C4-2B (cell line): ENCODE data around the gene IL20RB.

Experiments
- ZFX ChIP-seq: fragments of 450-650 bp; IDR thresholded peaks from 2 replicates; pipeline ENCODE4 v1.6.1; 2017
- TF ChIP-seq, protein P1 (sequence below): fragments of 450-650 bp; conservative IDR thresholded peaks from 2 replicates; pipeline ENCODE4 v1.5.1; 2017; ENCODE audit warnings: mild to moderate bottlenecking

DNA sequence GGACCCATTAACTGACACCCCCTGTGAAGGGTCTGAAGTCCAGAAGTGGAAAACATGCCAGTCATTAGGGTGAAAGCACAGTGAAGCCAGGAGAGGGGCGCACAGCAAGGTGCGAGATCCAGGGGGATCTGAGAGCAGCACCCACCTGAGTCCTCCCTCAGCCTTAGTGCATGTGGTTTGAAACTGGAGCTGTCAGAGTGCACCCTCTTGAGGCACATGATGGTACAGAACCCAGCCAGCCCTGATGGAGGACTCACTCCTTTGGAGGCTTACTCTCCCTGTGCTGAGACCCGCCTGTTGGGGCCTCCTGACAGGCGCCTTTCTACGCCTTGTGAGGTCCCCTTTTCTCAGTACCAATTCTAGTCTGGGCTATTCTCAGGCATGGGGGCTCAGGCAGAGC is 77.8 kb downstream of the IL20RB start:
- TF ChIP-seq, protein P1, sequence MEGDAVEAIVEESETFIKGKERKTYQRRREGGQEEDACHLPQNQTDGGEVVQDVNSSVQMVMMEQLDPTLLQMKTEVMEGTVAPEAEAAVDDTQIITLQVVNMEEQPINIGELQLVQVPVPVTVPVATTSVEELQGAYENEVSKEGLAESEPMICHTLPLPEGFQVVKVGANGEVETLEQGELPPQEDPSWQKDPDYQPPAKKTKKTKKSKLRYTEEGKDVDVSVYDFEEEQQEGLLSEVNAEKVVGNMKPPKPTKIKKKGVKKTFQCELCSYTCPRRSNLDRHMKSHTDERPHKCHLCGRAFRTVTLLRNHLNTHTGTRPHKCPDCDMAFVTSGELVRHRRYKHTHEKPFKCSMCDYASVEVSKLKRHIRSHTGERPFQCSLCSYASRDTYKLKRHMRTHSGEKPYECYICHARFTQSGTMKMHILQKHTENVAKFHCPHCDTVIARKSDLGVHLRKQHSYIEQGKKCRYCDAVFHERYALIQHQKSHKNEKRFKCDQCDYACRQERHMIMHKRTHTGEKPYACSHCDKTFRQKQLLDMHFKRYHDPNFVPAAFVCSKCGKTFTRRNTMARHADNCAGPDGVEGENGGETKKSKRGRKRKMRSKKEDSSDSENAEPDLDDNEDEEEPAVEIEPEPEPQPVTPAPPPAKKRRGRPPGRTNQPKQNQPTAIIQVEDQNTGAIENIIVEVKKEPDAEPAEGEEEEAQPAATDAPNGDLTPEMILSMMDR, result peak; percentile 58
- no peak for TF ChIP-seq ZFX
